AG09319 (cell line): ENCODE measurements around the gene SLC15A5.

Experiments
- DNase-seq: peaks from one replicate; pipeline ENCODE4 v3.0.0-alpha.2; 2010; ENCODE audit warnings: low read depth; ENCODE audit errors: extremely low read depth
- TF ChIP-seq, protein P1 (sequence below): IDR thresholded peaks from 2 replicates; pipeline ENCODE4 v1.5.1; 2011; ENCODE audit warnings: low read depth, mild to moderate bottlenecking, inconsistent platforms, low read length, moderate library complexity

Gene SLC15A5

DNA sequence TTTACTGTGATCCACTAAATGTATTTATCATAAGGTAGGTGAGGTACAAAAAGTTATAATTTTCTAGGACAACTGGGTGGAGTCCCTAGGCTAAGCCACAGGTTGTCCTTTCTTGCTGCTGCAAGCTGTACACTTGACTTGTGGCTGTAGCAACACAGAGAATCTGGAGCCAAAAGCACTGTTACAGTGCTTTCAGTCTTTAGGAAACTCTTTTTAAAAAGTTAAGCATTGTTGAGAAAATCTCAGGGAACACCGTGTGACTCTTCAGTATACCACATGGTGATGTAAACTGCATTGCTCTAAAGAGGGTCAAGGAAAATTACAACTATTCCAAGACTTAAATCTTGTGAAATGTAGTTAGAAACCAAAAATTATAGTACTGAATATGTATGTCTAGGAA is 11.4 kb downstream of the SLC15A5 start:
- no peak for DNase-seq
- TF ChIP-seq, protein P1, sequence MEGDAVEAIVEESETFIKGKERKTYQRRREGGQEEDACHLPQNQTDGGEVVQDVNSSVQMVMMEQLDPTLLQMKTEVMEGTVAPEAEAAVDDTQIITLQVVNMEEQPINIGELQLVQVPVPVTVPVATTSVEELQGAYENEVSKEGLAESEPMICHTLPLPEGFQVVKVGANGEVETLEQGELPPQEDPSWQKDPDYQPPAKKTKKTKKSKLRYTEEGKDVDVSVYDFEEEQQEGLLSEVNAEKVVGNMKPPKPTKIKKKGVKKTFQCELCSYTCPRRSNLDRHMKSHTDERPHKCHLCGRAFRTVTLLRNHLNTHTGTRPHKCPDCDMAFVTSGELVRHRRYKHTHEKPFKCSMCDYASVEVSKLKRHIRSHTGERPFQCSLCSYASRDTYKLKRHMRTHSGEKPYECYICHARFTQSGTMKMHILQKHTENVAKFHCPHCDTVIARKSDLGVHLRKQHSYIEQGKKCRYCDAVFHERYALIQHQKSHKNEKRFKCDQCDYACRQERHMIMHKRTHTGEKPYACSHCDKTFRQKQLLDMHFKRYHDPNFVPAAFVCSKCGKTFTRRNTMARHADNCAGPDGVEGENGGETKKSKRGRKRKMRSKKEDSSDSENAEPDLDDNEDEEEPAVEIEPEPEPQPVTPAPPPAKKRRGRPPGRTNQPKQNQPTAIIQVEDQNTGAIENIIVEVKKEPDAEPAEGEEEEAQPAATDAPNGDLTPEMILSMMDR = no peak

DNA sequence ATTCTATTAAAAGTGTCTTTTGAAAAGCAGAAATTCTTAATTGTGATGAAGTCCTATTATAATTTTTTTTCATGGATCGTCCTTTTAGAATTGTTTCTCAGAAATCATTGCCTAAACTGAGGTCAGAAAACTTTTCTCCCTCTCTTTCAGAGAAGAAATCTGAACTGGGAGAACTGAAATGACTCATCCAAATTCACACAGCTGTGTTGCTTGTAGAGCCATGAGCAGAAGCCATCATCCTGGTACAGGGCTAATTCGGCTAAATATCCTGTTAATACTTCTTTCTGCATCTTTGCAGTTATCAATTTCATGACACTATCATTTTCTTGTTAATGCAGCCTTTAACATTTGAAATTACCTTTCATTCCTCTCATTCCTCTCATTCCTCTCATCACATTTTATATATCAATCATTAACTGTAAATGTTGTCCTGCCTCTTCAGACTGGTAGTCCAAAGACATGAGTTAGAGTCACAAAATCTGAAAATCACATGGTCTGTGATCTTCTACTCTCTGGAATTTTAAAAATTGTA is 15.5 kb downstream of the SLC15A5 start:
- TF ChIP-seq, protein P1 = no peak
- no peak for DNase-seq

DNA sequence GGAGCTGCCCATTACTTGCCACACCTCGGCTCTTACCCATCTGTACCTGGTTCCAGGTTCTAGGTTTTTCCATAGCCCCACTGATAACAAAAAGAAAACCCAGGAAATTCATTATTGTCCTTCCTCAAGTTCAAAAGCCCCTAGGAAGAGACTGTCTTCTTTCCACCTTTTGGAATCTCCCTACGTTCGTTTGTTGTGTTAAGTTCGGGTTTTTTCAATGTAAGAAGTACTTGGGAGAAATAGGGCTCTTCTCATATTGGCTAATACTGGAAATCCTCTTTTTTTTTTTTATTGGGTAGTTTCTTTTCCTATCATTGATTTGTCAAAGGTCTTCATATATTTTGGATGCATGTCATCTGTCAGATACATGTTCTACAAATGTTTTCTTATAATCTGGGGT is 17.3 kb downstream of the SLC15A5 start:
- DNase-seq = no peak
- TF ChIP-seq, protein P1 = no peak

DNA sequence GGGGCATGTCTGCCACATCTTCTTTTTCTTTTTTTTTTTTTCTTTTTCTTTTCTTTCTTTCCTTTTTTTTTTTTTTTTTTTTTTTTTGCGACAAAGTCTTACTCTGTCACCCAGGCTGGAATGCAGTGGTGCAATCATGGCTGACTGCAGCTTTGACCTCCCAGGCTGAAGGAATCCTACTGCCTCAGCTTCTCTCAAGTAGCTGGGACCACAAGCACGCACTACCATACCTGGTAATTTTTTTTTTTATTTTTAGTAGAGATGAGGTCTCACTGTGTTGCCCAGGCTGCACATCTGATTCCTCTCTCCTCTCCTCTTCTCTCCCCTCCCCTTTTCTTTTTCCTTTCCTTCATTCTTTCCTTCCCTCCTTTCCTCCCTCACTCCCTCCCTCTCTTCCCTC is 18.5 kb downstream of the SLC15A5 start:
- TF ChIP-seq, protein P1 = no peak
- no peak for DNase-seq

DNA sequence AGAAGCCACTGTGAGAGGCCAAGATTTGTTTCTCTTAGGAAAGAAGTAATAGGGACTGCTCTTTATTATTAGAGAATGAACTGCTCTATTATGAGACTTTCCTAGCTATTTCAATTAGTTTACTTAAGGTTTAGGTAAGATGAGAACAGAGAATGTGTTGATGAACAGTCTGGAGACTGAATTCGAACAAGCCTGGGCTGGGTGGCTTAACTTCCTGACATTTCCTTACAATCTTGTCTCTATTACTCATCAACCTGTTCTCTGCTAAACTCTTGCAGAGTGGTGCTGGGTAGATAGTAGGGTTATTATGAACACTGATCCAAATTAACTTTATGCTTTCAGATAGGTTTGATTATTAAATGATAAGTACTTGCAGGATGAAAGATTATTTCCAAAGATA is 31.2 kb downstream of the SLC15A5 start:
- TF ChIP-seq, protein P1 = no peak
- no peak for DNase-seq

DNA sequence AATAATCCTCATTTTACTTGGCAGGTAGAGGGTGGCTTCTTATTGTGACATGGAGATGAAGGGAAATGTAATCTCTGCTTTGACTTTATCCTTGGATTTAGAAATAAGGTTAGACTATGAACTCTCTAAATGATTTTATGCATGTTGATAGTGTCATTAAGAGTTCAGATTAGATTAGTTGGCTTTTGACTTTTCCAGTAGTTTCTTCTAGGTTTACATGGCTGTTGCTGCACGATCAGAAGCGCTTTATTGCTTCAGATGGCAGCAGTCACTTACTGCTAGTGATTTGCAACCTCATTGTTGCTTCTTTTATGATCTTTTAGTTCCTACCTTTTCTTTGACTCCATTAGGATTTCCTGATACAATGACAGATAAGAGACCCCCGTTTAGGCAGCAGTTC is 32.3 kb downstream of the SLC15A5 start:
- no peak for DNase-seq
- TF ChIP-seq, protein P1 = no peak

DNA sequence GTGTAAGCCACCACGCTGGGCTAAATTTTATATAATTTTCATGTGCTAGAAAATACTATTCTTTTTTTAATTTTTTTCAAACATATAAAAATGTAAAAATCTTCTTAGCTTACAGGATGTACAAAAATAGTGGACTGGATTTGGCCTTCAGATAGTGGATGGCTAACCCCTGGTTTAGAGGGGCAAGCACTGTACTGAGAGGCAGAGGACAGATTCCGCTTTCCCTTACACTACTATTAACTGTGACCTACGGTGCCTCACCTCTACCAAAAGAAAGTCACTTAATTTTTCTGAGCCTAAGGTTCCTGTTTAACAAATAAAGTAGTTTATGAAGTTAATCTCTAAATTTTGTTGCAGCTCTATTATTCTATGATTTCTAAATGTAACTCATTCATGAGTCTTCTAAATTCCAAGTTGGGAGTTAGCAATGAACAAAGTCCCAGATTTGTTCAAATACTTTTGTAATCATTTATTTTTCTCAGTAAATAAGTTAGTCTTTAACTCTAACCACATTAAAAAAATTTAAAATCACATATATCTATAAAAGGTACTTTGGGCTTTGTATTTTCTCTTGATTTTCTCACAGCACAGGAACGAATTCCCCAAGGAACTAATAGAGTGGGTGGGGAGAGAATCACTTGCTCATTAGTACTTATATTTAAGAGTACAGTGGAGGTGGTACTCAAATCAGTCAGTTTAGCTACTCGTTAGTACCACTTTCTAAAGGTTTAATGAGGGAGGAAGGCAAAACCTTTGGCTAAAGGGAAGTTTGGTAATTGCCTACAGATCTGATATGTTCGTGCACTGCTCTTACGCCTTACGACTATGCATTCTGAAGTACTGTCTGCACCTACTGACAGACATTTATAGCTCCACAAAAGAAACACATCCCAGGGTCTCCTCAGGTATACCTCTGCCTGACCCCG is 33.7 kb downstream of the SLC15A5 start:
- TF ChIP-seq, protein P1 = no peak
- DNase-seq = no peak
